ENCODE measurements around the gene IQCK.

IQCK gene

DNA sequence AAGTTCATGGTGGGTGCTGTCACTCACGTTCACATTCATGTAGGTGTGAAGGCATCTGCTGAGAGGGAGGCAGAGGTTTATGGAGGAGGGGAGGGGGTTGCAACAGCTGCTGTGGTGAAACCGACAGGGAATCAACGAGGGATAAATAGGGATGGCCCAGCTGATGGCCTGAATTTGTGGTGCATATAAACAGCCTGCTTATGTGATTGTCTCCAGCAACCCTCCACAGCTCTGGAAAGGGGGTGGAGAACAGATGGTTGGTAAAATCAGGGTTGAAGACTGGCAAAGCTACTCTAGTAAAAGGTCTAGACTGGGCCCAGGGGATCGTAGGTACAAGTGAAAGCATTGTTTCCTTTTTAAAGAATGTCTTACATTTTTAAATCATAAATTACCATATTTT is 53.7 kb downstream of the IQCK start:
- POLR2A ChIA-PET = no interaction called here
- no peaks in the 10 kb centered on the region for H3K9me3 ChIP-seq (ENCODE audit: control insufficient read depth, insufficient read depth, low read depth, low read length)
- CTCF ChIA-PET = no interaction called here
- H3K36me3 ChIP-seq (ENCODE audit: control insufficient read depth in 2 of 2, insufficient read depth in 1 of 2, low read length in 2 of 2) = no peaks in the 10 kb centered on the region
- no peak overlapping the region for H3K27ac ChIP-seq (ENCODE audit: extremely low read depth, low read depth, low read length)
- TF ChIP-seq, protein P1, sequence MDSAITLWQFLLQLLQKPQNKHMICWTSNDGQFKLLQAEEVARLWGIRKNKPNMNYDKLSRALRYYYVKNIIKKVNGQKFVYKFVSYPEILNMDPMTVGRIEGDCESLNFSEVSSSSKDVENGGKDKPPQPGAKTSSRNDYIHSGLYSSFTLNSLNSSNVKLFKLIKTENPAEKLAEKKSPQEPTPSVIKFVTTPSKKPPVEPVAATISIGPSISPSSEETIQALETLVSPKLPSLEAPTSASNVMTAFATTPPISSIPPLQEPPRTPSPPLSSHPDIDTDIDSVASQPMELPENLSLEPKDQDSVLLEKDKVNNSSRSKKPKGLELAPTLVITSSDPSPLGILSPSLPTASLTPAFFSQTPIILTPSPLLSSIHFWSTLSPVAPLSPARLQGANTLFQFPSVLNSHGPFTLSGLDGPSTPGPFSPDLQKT (IDR thresholded peaks at IDR 0.05; ENCODE audit: borderline replicate concordance, low read depth, low read length) = no peak
- peak; percentile 60 for TF ChIP-seq EGR2 (tag by site-specific recombination; IDR thresholded peaks at IDR 0.05; ENCODE audit: low read depth)
- H3K4me1 ChIP-seq (ENCODE audit: control insufficient read depth, insufficient read depth, low read length) = no peaks in the 10 kb centered on the region; the same call in 1 of the 2 replicates
- H3K4me3 ChIP-seq (ENCODE audit: low read depth, low read length) = no peak overlapping the region

DNA sequence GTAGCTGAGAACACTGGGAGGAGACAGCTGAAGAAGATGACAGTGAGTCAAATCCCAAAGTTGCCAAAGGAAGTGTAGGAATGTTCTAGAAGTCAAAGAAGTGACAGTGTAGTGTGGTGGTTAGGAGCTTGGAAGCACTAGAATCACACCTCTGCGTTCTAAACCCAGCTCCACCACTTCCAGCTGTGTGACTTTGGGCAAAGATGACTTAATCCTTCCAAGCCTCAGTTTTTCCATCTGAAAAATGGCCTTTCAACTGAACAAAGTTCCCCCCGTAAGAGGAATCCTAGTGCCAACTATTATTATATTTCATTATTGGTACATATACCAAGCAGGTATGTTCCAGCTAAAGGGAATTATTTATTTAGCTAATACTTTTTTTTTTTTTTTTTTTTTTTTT is 56.0 kb downstream of the IQCK start:
- Histone ChIP-seq H3K9me3 (ENCODE audit: control insufficient read depth, insufficient read depth, low read depth, low read length) (no peaks in the 10 kb centered on the region), H3K36me3 (ENCODE audit: control insufficient read depth in 2 of 2, insufficient read depth in 1 of 2, low read length in 2 of 2) (no peaks in the 10 kb centered on the region), H3K4me1 (ENCODE audit: control insufficient read depth, insufficient read depth, low read length) (no peaks in the 10 kb centered on the region; the same call in 1 of the 2 replicates), H3K27ac (ENCODE audit: extremely low read depth, low read depth, low read length) (no peak overlapping the region), H3K4me3 (ENCODE audit: low read depth, low read length) (no peak overlapping the region)
- ChIA-PET POLR2A (no interaction called here), CTCF (no interaction called here)
- TF ChIP-seq, protein P2, sequence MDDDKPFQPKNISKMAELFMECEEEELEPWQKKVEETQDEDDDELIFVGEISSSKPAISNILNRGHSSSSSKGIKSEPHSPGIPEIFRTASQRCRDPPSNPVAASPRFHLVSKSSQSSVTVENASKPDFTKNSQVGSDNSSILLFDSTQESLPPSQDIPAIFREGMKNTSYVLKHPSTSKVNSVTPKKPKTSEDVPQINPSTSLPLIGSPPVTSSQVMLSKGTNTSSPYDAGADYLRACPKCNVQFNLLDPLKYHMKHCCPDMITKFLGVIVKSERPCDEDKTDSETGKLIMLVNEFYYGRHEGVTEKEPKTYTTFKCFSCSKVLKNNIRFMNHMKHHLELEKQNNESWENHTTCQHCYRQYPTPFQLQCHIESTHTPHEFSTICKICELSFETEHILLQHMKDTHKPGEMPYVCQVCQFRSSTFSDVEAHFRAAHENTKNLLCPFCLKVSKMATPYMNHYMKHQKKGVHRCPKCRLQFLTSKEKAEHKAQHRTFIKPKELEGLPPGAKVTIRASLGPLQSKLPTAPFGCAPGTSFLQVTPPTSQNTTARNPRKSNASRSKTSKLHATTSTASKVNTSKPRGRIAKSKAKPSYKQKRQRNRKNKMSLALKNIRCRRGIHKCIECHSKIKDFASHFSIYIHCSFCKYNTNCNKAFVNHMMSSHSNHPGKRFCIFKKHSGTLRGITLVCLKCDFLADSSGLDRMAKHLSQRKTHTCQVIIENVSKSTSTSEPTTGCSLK (tag by site-specific recombination; IDR thresholded peaks at IDR 0.05) = no peak
- TF ChIP-seq WT1 (tag by site-specific recombination; IDR thresholded peaks at IDR 0.05) (no peak), ZNF747 (tag by site-specific recombination; IDR thresholded peaks at IDR 0.05) (no peak), KLF1 (tag by site-specific recombination; IDR thresholded peaks at IDR 0.05) (no peak), ZNF10 (tag by site-specific recombination; IDR thresholded peaks at IDR 0.05) (no peak), ZNF112 (tag by site-specific recombination; IDR thresholded peaks at IDR 0.05) (no peak)
- TF ChIP-seq, protein P3, sequence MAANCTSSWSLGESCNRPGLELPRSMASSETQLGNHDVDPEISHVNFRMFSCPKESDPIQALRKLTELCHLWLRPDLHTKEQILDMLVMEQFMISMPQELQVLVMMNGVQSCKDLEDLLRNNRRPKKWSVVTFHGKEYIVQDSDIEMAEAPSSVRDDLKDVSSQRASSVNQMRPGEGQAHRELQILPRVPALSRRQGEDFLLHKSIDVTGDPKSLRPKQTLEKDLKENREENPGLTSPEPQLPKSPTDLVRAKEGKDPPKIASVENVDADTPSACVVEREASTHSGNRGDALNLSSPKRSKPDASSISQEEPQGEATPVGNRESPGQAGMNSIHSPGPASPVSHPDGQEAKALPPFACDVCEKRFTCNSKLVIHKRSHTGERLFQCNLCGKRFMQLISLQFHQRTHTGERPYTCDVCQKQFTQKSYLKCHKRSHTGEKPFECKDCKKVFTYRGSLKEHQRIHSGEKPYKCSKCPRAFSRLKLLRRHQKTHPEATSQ (tag by site-specific recombination; IDR thresholded peaks at IDR 0.05) = no peak
- TF ChIP-seq, protein P4, sequence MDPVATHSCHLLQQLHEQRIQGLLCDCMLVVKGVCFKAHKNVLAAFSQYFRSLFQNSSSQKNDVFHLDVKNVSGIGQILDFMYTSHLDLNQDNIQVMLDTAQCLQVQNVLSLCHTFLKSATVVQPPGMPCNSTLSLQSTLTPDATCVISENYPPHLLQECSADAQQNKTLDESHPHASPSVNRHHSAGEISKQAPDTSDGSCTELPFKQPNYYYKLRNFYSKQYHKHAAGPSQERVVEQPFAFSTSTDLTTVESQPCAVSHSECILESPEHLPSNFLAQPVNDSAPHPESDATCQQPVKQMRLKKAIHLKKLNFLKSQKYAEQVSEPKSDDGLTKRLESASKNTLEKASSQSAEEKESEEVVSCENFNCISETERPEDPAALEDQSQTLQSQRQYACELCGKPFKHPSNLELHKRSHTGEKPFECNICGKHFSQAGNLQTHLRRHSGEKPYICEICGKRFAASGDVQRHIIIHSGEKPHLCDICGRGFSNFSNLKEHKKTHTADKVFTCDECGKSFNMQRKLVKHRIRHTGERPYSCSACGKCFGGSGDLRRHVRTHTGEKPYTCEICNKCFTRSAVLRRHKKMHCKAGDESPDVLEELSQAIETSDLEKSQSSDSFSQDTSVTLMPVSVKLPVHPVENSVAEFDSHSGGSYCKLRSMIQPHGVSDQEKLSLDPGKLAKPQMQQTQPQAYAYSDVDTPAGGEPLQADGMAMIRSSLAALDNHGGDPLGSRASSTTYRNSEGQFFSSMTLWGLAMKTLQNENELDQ (tag by site-specific recombination; IDR thresholded peaks at IDR 0.05; ENCODE audit: low read depth) = no peak
- TF ChIP-seq, protein P5, sequence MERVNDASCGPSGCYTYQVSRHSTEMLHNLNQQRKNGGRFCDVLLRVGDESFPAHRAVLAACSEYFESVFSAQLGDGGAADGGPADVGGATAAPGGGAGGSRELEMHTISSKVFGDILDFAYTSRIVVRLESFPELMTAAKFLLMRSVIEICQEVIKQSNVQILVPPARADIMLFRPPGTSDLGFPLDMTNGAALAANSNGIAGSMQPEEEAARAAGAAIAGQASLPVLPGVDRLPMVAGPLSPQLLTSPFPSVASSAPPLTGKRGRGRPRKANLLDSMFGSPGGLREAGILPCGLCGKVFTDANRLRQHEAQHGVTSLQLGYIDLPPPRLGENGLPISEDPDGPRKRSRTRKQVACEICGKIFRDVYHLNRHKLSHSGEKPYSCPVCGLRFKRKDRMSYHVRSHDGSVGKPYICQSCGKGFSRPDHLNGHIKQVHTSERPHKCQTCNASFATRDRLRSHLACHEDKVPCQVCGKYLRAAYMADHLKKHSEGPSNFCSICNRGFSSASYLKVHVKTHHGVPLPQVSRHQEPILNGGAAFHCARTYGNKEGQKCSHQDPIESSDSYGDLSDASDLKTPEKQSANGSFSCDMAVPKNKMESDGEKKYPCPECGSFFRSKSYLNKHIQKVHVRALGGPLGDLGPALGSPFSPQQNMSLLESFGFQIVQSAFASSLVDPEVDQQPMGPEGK (tag by site-specific recombination; IDR thresholded peaks at IDR 0.05) = no peak

DNA sequence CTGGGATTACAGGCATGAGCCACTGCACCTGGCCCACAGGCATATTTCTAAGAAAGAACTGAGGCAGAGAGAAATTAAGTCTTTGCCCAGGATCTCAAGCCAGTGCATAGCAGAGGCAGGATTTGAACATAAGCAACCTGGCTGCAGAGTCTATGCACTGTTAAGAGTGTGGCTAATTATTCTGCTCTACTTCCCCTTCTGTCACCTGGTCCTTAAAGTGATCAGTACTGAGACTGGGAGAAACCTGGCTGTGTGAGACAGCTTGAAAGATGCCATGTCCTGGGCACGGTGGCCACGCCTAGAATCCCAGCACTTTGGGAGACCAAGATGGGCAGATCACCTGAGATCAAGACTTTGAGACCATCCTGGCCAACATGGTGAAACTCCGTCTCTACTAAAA is 58.1 kb downstream of the IQCK start:
- H3K4me3 ChIP-seq (ENCODE audit: low read depth, low read length) = no peak overlapping the region
- H3K27ac ChIP-seq (ENCODE audit: extremely low read depth, low read depth, low read length) = no peak overlapping the region
- no peaks in the 10 kb centered on the region for H3K9me3 ChIP-seq (ENCODE audit: control insufficient read depth, insufficient read depth, low read depth, low read length)
- no peaks in the 10 kb centered on the region; the same call in 1 of the 2 replicates for H3K4me1 ChIP-seq (ENCODE audit: control insufficient read depth, insufficient read depth, low read length)
- POLR2A ChIA-PET = no interaction called here
- CTCF ChIA-PET = interaction anchor here (0.7 kb wide), 1 partner anchor 192 kb away, joined by 4 read pairs; no protein-coding TSS in a partner anchor
- H3K36me3 ChIP-seq (ENCODE audit: control insufficient read depth in 2 of 2, insufficient read depth in 1 of 2, low read length in 2 of 2) = no peaks in the 10 kb centered on the region
- no peak for TF ChIP-seq ZNF157 (tag by site-specific recombination; IDR thresholded peaks at IDR 0.05)
- TF ChIP-seq ZNF202 (tag by site-specific recombination; IDR thresholded peaks at IDR 0.05; ENCODE audit: borderline replicate concordance) = no peak
- no peak for TF ChIP-seq ZXDB (tag by site-specific recombination; IDR thresholded peaks at IDR 0.05)
- TF ChIP-seq HOXD13 (CRISPR knock-in tag; IDR thresholded peaks at IDR 0.05; ENCODE audit: borderline replicate concordance) = no peak
- TF ChIP-seq, protein P6, sequence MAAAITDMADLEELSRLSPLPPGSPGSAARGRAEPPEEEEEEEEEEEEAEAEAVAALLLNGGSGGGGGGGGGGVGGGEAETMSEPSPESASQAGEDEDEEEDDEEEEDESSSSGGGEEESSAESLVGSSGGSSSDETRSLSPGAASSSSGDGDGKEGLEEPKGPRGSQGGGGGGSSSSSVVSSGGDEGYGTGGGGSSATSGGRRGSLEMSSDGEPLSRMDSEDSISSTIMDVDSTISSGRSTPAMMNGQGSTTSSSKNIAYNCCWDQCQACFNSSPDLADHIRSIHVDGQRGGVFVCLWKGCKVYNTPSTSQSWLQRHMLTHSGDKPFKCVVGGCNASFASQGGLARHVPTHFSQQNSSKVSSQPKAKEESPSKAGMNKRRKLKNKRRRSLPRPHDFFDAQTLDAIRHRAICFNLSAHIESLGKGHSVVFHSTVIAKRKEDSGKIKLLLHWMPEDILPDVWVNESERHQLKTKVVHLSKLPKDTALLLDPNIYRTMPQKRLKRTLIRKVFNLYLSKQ (tag by site-specific recombination; IDR thresholded peaks at IDR 0.05; ENCODE audit: borderline replicate concordance) = no peak
- no peak for TF ChIP-seq ZNF184 (tag by site-specific recombination; IDR thresholded peaks at IDR 0.05)
- TF ChIP-seq, protein P7, sequence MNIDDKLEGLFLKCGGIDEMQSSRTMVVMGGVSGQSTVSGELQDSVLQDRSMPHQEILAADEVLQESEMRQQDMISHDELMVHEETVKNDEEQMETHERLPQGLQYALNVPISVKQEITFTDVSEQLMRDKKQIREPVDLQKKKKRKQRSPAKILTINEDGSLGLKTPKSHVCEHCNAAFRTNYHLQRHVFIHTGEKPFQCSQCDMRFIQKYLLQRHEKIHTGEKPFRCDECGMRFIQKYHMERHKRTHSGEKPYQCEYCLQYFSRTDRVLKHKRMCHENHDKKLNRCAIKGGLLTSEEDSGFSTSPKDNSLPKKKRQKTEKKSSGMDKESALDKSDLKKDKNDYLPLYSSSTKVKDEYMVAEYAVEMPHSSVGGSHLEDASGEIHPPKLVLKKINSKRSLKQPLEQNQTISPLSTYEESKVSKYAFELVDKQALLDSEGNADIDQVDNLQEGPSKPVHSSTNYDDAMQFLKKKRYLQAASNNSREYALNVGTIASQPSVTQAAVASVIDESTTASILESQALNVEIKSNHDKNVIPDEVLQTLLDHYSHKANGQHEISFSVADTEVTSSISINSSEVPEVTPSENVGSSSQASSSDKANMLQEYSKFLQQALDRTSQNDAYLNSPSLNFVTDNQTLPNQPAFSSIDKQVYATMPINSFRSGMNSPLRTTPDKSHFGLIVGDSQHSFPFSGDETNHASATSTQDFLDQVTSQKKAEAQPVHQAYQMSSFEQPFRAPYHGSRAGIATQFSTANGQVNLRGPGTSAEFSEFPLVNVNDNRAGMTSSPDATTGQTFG (tag by site-specific recombination; IDR thresholded peaks at IDR 0.05; ENCODE audit: borderline replicate concordance) = no peak

All from HEK293 (cell line).